Measurements from ENCODE around the gene LRRC32. TPM values are rescaled to one million over a fixed set of nuclear protein-coding genes. Genes with fewer than 3 reads are reported as not detected.

The LRRC32 gene
- total RNA-seq, 1 donor = 37.6 TPM

DNA sequence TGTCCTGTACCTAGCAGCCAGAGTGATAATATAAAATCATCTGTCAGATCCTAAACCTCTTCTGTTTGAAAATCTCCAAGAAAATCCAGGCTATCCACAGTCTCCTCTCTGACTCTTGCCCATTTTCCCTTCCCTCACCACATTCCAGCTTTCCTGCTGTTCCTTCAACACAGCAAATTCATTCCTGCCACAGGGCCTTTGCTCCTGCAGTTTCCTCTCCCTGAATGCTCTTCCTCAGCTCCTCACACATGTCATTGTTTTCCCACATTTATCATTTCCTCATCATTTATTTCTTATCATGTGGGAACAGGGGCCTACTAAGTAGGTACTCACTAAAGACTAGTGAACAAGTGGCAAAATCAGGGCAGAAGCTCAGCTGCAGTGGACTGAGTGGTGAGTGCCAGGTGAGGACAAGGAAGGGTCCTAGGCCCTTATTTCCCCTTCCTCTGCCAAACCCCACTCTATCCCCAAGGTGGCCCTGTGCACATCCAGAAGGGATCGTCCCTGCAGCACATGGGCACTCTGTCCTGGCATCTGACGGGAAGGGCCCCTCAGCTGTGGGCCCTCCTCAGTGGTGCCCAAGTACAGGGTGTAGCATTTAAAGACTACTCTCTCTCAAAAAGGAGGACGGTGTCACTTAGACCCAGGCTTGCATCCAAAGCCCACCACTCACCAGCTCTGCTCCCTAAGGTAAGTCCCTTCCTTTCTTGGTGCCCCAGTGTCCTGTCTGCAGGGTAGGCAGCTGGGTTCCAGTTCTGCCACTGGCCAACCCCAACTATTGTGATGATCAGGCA is 2.0 kb downstream of the LRRC32 start:
- DNase-seq (ENCODE audit: insufficient read length, low spot score, missing footprints) = peak; percentile 72
- Histone ChIP-seq H3K79me2 (ENCODE audit: insufficient read depth, low read length) (peaks cover 39% of the 10 kb centered on the region), H3K36me3 (ENCODE audit: insufficient read depth, low read length) (peaks cover 9% of the 10 kb centered on the region), H3K4me1 (ENCODE audit: insufficient read depth, low read length) (peaks cover 37% of the 10 kb centered on the region), H4K20me1 (ENCODE audit: insufficient read depth, low read length) (peaks cover 20% of the 10 kb centered on the region), H3K4me3 (ENCODE audit: insufficient read depth, low read length) (peak overlapping the region; percentile 74), H3K27me3 (ENCODE audit: insufficient read depth, low read length) (no peaks in the 10 kb centered on the region), H3K27ac (ENCODE audit: low read depth, low read length) (peak overlapping the region; percentile 70), H3K9me3 (ENCODE audit: low read depth, low read length) (no peaks in the 10 kb centered on the region), H3K4me2 (ENCODE audit: insufficient read depth, low read length) (peak overlapping the region; percentile 93), H2AFZ (ENCODE audit: low read length) (no peak overlapping the region)
- TF ChIP-seq, protein P1, sequence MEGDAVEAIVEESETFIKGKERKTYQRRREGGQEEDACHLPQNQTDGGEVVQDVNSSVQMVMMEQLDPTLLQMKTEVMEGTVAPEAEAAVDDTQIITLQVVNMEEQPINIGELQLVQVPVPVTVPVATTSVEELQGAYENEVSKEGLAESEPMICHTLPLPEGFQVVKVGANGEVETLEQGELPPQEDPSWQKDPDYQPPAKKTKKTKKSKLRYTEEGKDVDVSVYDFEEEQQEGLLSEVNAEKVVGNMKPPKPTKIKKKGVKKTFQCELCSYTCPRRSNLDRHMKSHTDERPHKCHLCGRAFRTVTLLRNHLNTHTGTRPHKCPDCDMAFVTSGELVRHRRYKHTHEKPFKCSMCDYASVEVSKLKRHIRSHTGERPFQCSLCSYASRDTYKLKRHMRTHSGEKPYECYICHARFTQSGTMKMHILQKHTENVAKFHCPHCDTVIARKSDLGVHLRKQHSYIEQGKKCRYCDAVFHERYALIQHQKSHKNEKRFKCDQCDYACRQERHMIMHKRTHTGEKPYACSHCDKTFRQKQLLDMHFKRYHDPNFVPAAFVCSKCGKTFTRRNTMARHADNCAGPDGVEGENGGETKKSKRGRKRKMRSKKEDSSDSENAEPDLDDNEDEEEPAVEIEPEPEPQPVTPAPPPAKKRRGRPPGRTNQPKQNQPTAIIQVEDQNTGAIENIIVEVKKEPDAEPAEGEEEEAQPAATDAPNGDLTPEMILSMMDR (IDR thresholded peaks at IDR 0.05; ENCODE audit: extremely low read depth, low read depth, low read length) = no peak

DNA sequence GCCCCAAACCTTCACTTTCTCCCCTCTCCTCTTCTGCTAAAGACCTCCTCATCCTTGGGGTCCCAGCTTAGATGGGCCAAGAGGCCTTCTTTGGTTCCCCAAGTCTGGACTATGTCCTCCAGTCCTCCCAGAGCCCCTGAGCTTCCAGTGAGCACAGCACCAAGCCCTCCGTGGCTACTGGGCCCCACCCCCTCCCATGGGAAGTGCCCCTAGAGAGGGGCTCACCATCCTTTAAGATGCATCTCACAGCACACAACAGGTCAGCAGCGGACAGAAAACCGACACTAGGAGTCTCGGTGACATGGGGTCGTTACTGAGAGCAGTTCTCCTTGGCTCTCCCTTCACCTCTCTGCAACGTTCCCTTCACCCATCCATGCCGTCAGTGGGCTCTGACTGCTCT is 2.7 kb downstream of the LRRC32 start:
- peak overlapping the region; percentile 74 for H3K4me3 ChIP-seq (ENCODE audit: insufficient read depth, low read length)
- peaks cover 37% of the 10 kb centered on the region for H3K4me1 ChIP-seq (ENCODE audit: insufficient read depth, low read length)
- no peak overlapping the region for H3K27ac ChIP-seq (ENCODE audit: low read depth, low read length)
- DNase-seq (ENCODE audit: insufficient read length, low spot score, missing footprints) = peak; percentile 83
- peaks cover 39% of the 10 kb centered on the region for H3K79me2 ChIP-seq (ENCODE audit: insufficient read depth, low read length)
- H3K36me3 ChIP-seq (ENCODE audit: insufficient read depth, low read length) = peaks cover 15% of the 10 kb centered on the region
- TF ChIP-seq, protein P1 (IDR thresholded peaks at IDR 0.05; ENCODE audit: extremely low read depth, low read depth, low read length) = no peak
- peak overlapping the region; percentile 93 for H3K4me2 ChIP-seq (ENCODE audit: insufficient read depth, low read length)
- H2AFZ ChIP-seq (ENCODE audit: low read length) = no peak overlapping the region
- peaks cover 20% of the 10 kb centered on the region for H4K20me1 ChIP-seq (ENCODE audit: insufficient read depth, low read length)
- no peaks in the 10 kb centered on the region for H3K27me3 ChIP-seq (ENCODE audit: insufficient read depth, low read length)
- no peaks in the 10 kb centered on the region for H3K9me3 ChIP-seq (ENCODE audit: low read depth, low read length)

DNA sequence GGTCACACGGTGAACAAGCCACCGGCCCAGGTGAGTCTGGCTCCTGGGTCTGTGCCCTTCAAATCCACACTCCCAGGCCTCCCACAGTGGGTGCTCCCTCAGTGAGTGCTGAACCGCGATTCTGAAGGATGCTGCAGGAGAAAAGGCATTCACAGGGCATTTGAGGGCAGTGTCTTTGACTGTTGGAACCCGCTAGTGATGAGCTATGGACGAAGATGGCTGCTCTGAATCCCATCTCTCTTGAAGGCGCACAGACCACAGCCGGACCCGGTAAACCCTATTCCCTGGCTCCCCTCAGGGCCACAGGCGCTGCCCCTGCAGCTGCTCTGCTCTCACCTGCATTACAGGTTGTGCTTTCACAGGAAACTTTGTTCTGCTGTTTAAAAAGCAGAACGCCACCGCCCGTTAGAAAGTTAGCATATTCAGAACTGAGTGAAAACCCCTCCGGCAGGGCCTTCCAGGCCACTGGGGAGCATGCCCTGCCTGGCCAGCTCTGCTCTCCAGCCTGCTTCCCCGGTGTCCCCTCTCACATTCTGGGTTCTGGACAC is 3.2 kb downstream of the LRRC32 start:
- peak overlapping the region; percentile 93 for H3K4me2 ChIP-seq (ENCODE audit: insufficient read depth, low read length)
- H3K4me1 ChIP-seq (ENCODE audit: insufficient read depth, low read length) = peaks cover 37% of the 10 kb centered on the region
- peak; percentile 65 for DNase-seq (ENCODE audit: insufficient read length, low spot score, missing footprints)
- peaks cover 15% of the 10 kb centered on the region for H3K36me3 ChIP-seq (ENCODE audit: insufficient read depth, low read length)
- H3K27ac ChIP-seq (ENCODE audit: low read depth, low read length) = no peak overlapping the region
- no peaks in the 10 kb centered on the region for H3K27me3 ChIP-seq (ENCODE audit: insufficient read depth, low read length)
- H3K4me3 ChIP-seq (ENCODE audit: insufficient read depth, low read length) = peak overlapping the region; percentile 74
- peaks cover 20% of the 10 kb centered on the region for H4K20me1 ChIP-seq (ENCODE audit: insufficient read depth, low read length)
- TF ChIP-seq, protein P1 (IDR thresholded peaks at IDR 0.05; ENCODE audit: extremely low read depth, low read depth, low read length) = no peak
- no peaks in the 10 kb centered on the region for H3K9me3 ChIP-seq (ENCODE audit: low read depth, low read length)
- H3K79me2 ChIP-seq (ENCODE audit: insufficient read depth, low read length) = peaks cover 39% of the 10 kb centered on the region
- H2AFZ ChIP-seq (ENCODE audit: low read length) = no peak overlapping the region

DNA sequence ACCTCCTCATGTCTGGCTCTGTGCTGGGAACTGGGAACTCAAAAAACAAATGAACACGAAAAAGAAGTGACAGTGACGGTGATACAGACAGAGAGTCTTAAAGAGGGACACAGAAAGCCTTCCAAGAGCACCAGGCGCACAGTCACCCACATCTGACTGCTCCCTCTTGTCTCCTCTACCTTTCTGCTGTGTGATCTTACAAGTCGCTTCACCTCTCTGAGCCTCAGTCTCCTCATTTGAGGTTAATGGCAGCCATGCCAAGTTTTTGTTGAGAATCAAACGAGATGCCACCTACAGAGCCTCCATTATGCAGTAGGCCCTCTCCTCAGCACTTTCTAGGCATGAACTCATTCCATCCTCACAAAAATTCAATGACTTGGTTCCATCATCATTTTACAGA is 3.7 kb downstream of the LRRC32 start:
- H3K9me3 ChIP-seq (ENCODE audit: low read depth, low read length) = no peaks in the 10 kb centered on the region
- H3K4me2 ChIP-seq (ENCODE audit: insufficient read depth, low read length) = peak overlapping the region; percentile 93
- peaks cover 15% of the 10 kb centered on the region for H3K36me3 ChIP-seq (ENCODE audit: insufficient read depth, low read length)
- peak overlapping the region; percentile 0 for H3K27ac ChIP-seq (ENCODE audit: low read depth, low read length)
- H3K4me3 ChIP-seq (ENCODE audit: insufficient read depth, low read length) = peak overlapping the region; percentile 14
- no peak for DNase-seq (ENCODE audit: insufficient read length, low spot score, missing footprints)
- peaks cover 37% of the 10 kb centered on the region for H3K4me1 ChIP-seq (ENCODE audit: insufficient read depth, low read length)
- H3K79me2 ChIP-seq (ENCODE audit: insufficient read depth, low read length) = peaks cover 39% of the 10 kb centered on the region
- TF ChIP-seq, protein P1 (IDR thresholded peaks at IDR 0.05; ENCODE audit: extremely low read depth, low read depth, low read length) = no peak
- H3K27me3 ChIP-seq (ENCODE audit: insufficient read depth, low read length) = no peaks in the 10 kb centered on the region
- H4K20me1 ChIP-seq (ENCODE audit: insufficient read depth, low read length) = peaks cover 20% of the 10 kb centered on the region
- H2AFZ ChIP-seq (ENCODE audit: low read length) = peak overlapping the region; percentile 53

All from osteoblast (primary cell).